DOHH2 (cell line): ENCODE data around the gene SRRM1.
"Not testable (repeated sequence)": the region's sequence is repeated elsewhere in the genome, so short reads cannot be mapped to it uniquely, and the experiment has no call there.

Experiments used
- H3F3A ChIP-seq: fragments of 200-600 bp; sonication (generic), shearing (Covaris generic); 2 replicates; pipeline ENCODE4 v1.6.0; 2016; ENCODE audit warnings: antibody characterized with exemption, mild to moderate bottlenecking; ENCODE audit not compliant: control insufficient read depth, insufficient read depth
- H3K27ac ChIP-seq: fragments of 200-600 bp; sonication (generic); 2 replicates; pipeline ENCODE4 v1.5.1; 2014; ENCODE audit warnings: low read depth, mild to moderate bottlenecking, low read length, moderate library complexity
- H3K27me3 ChIP-seq: fragments of 200-600 bp; sonication (generic); 2 replicates; pipeline ENCODE4 v1.6.1; 2014; ENCODE audit warnings: mild to moderate bottlenecking, low read length, mixed read lengths; ENCODE audit not compliant: control insufficient read depth
- H3K36me3 ChIP-seq: fragments of 200-600 bp; sonication (generic); 2 replicates; pipeline ENCODE4 v1.6.1; 2014; ENCODE audit warnings: mild to moderate bottlenecking, low read length, moderate library complexity, mixed read lengths; ENCODE audit not compliant: control insufficient read depth
- H3K4me1 ChIP-seq: fragments of 200-600 bp; sonication (generic); 2 replicates; pipeline ENCODE4 v1.6.1; 2014; ENCODE audit warnings: mild to moderate bottlenecking, low read length, mixed read lengths; ENCODE audit not compliant: control insufficient read depth
- H3K4me2 ChIP-seq: fragments of 200-600 bp; sonication (generic); 2 replicates; pipeline ENCODE4 v1.6.0; 2014; ENCODE audit warnings: mild to moderate bottlenecking, low read length, moderate library complexity
- H3K4me3 ChIP-seq: fragments of 200-600 bp; sonication (generic); 2 replicates; pipeline ENCODE4 v1.5.1; 2014; ENCODE audit warnings: mild to moderate bottlenecking, low read length, mixed read lengths
- H3K79me2 ChIP-seq: fragments of 200-600 bp; sonication (generic); 2 replicates; pipeline ENCODE4 v1.6.1; 2014; ENCODE audit warnings: mild to moderate bottlenecking, low read length, mixed read lengths; ENCODE audit not compliant: control insufficient read depth
- H3K9me2 ChIP-seq: fragments of 200-600 bp; sonication (generic); replicated peaks from 2 replicates; pipeline ENCODE4 v1.6.1; 2014; ENCODE audit warnings: mild to moderate bottlenecking, low read length, mixed read lengths; ENCODE audit not compliant: control insufficient read depth
- H3K9me3 ChIP-seq: fragments of 200-600 bp; sonication (generic); 2 replicates; pipeline ENCODE4 v1.6.1; 2014; ENCODE audit warnings: antibody characterized with exemption, low read length, mixed read lengths; ENCODE audit not compliant: control insufficient read depth, insufficient read depth
- H4K20me1 ChIP-seq: fragments of 200-600 bp; sonication (generic); 2 replicates; pipeline ENCODE4 v1.6.0; 2014; ENCODE audit warnings: low read depth, mild to moderate bottlenecking, antibody characterized with exemption, low read length, moderate library complexity; ENCODE audit not compliant: control insufficient read depth, insufficient read depth
- CTCF ChIP-seq: fragments of 200-600 bp; sonication (generic); IDR thresholded peaks from one replicate; pipeline ENCODE4 v1.5.1; 2014; ENCODE audit warnings: antibody characterized with exemption, mild to moderate bottlenecking, low read depth, low read length; ENCODE audit not compliant: poor library complexity, severe bottlenecking
- EZH2phosphoT487 ChIP-seq: fragments of 200-600 bp; sonication (generic); IDR thresholded peaks from 2 replicates; pipeline ENCODE4 v1.6.1; 2017; ENCODE audit warnings: borderline replicate concordance, mild to moderate bottlenecking, antibody characterized with exemption, low read length, moderate library complexity, mixed read lengths

Gene SRRM1

GRCh38 chr1:24705260-24706073, 62.4 kb downstream of the SRRM1 start:
- Histone ChIP-seq H4K20me1 (no peaks in the 10 kb centered on the region), H3K4me3 (peak overlapping the region; percentile 34), H3F3A (no peaks in the 10 kb centered on the region; the same call in 1 of the 2 replicates), H3K4me1 (peaks cover 18% of the 10 kb centered on the region), H3K36me3 (no peaks in the 10 kb centered on the region), H3K4me2 (peak overlapping the region; percentile 49), H3K27me3 (no peaks in the 10 kb centered on the region), H3K79me2 (no peaks in the 10 kb centered on the region), H3K9me3 (no peaks in the 10 kb centered on the region), H3K27ac (no peak overlapping the region), H3K9me2 (no peaks in the 10 kb centered on the region)
- TF ChIP-seq EZH2phosphoT487 (no peak), CTCF (no peak)

- not testable (repeated sequence) for H3K27ac ChIP-seq, H3K4me3 ChIP-seq, H3K9me3 ChIP-seq
These were observed 62.9 kb downstream of the SRRM1 start for GRCh38 chr1:24706074-24706389.

GRCh38 chr1:24707687-24708086, 64.6 kb downstream of the SRRM1 start:
- Histone ChIP-seq H3K36me3 (no peaks in the 10 kb centered on the region), H3K4me2 (no peak overlapping the region), H3K27me3 (no peaks in the 10 kb centered on the region), H3K79me2 (no peaks in the 10 kb centered on the region), H3K4me1 (peaks cover 18% of the 10 kb centered on the region), H3K27ac (no peak overlapping the region), H4K20me1 (no peaks in the 10 kb centered on the region), H3K4me3 (no peak overlapping the region), H3K9me3 (no peaks in the 10 kb centered on the region), H3F3A (no peaks in the 10 kb centered on the region; the same call in 1 of the 2 replicates), H3K9me2 (no peaks in the 10 kb centered on the region)
- TF ChIP-seq CTCF (no peak), EZH2phosphoT487 (no peak)

More at GRCh38 chr1:24706074-24706389, 62.9 kb downstream of the SRRM1 start:
- H3K36me3 ChIP-seq, H3K27me3 ChIP-seq, H3K4me2 ChIP-seq, H3K9me2 ChIP-seq, H4K20me1 ChIP-seq, H3F3A ChIP-seq, H3K79me2 ChIP-seq: not testable (repeated sequence)
- H3K4me1 ChIP-seq = peaks cover 18% of the 10 kb centered on the region

GRCh38 chr1:24708938-24709337, 65.8 kb downstream of the SRRM1 start:
- Histone ChIP-seq H3K9me2 (no peaks in the 10 kb centered on the region), H3K9me3 (no peaks in the 10 kb centered on the region), H3K4me2 (no peak overlapping the region), H3F3A (no peaks in the 10 kb centered on the region; the same call in 1 of the 2 replicates), H3K27ac (no peak overlapping the region), H3K27me3 (no peaks in the 10 kb centered on the region), H4K20me1 (no peaks in the 10 kb centered on the region), H3K36me3 (no peaks in the 10 kb centered on the region), H3K79me2 (no peaks in the 10 kb centered on the region), H3K4me1 (peaks cover 18% of the 10 kb centered on the region), H3K4me3 (no peak overlapping the region)
- TF ChIP-seq CTCF (no peak), EZH2phosphoT487 (no peak)
